GM23248 (cell line): ENCODE measurements around the gene DIP2C.

Experiments
- EZH2 ChIP-seq: fragments of 200-600 bp; sonication (generic); IDR thresholded peaks from 2 replicates; pipeline ENCODE4 v1.6.1; 2018; ENCODE audit warnings: antibody characterized with exemption, mild to moderate bottlenecking; ENCODE audit not compliant: insufficient read depth, poor library complexity, severe bottlenecking
- EZH2phosphoT487 ChIP-seq: fragments of 200-600 bp; sonication (generic); IDR thresholded peaks from 2 replicates; pipeline ENCODE4 v1.6.1; 2018; ENCODE audit warnings: antibody characterized with exemption, moderate library complexity, mild to moderate bottlenecking, low read depth; ENCODE audit not compliant: insufficient read depth

GRCh38 chr10:477620-478019, 211.8 kb downstream of the DIP2C start:
- TF ChIP-seq EZH2 = no peak
- no peak for TF ChIP-seq EZH2phosphoT487
